Progenitor cell of endocrine pancreas (in vitro differentiated cells): ENCODE results near the gene RAP2A. TPM values are rescaled to one million over a fixed set of nuclear protein-coding genes. Genes with fewer than 3 reads are reported as not detected.

Source experiments
- DNase-seq: peaks from one replicate; pipeline ENCODE4 v3.0.0; 2021; ENCODE audit warnings: low spot score; ENCODE audit not compliant: unreplicated experiment
- H3K27ac Mint-ChIP-seq: 2 replicates; pipeline ENCODE4 v1.8.0; 2021; ENCODE audit warnings: mild to moderate bottlenecking, moderate library complexity, mixed read lengths
- H3K27me3 Mint-ChIP-seq: 2 replicates; pipeline ENCODE4 v1.8.0; 2021; ENCODE audit warnings: mixed read lengths
- H3K36me3 Mint-ChIP-seq: 2 replicates; pipeline ENCODE4 v1.8.0; 2022; ENCODE audit warnings: mixed read lengths; ENCODE audit not compliant: insufficient read depth
- H3K4me1 Mint-ChIP-seq: 2 replicates; pipeline ENCODE4 v1.8.0; 2021; ENCODE audit warnings: low read depth, mixed read lengths
- H3K4me3 Mint-ChIP-seq: 2 replicates; pipeline ENCODE4 v1.8.0; 2021; ENCODE audit warnings: low read depth, mild to moderate bottlenecking, moderate library complexity, mixed read lengths
- H3K9me3 Mint-ChIP-seq: 2 replicates; pipeline ENCODE4 v1.8.0; 2021; ENCODE audit warnings: low read depth, mixed read lengths
- total RNA-seq: library from RNA; stranded (reverse); gene quantifications from 2 replicates; pipeline ENCODE4 v1.2.1, GENCODE V29; 2021
- TF ChIP-seq, protein P1 (sequence below): fragments of 200-600 bp; sonication (generic); IDR thresholded peaks from one replicate; pipeline ENCODE4 v1.5.0; 2021; ENCODE audit warnings: antibody characterized with exemption, mild to moderate bottlenecking; ENCODE audit not compliant: unreplicated experiment

RAP2A gene
- total RNA-seq, 1 donor from 2014 or later: 35.1 TPM

- peaks cover 7% of the 10 kb centered on the region for H3K4me1 Mint-ChIP-seq
- TF ChIP-seq, protein P1, sequence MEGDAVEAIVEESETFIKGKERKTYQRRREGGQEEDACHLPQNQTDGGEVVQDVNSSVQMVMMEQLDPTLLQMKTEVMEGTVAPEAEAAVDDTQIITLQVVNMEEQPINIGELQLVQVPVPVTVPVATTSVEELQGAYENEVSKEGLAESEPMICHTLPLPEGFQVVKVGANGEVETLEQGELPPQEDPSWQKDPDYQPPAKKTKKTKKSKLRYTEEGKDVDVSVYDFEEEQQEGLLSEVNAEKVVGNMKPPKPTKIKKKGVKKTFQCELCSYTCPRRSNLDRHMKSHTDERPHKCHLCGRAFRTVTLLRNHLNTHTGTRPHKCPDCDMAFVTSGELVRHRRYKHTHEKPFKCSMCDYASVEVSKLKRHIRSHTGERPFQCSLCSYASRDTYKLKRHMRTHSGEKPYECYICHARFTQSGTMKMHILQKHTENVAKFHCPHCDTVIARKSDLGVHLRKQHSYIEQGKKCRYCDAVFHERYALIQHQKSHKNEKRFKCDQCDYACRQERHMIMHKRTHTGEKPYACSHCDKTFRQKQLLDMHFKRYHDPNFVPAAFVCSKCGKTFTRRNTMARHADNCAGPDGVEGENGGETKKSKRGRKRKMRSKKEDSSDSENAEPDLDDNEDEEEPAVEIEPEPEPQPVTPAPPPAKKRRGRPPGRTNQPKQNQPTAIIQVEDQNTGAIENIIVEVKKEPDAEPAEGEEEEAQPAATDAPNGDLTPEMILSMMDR: no peak
- peaks cover 5% of the 10 kb centered on the region for H3K36me3 Mint-ChIP-seq
- no peak overlapping the region for H3K4me3 Mint-ChIP-seq
- H3K27ac Mint-ChIP-seq: no peak overlapping the region
- DNase-seq: no peak
- no peaks in the 10 kb centered on the region for H3K9me3 Mint-ChIP-seq
- H3K27me3 Mint-ChIP-seq: no peaks in the 10 kb centered on the region
These were observed 26.9 kb downstream of the RAP2A start for GRCh38 chr13:97460853-97461252.

DNA sequence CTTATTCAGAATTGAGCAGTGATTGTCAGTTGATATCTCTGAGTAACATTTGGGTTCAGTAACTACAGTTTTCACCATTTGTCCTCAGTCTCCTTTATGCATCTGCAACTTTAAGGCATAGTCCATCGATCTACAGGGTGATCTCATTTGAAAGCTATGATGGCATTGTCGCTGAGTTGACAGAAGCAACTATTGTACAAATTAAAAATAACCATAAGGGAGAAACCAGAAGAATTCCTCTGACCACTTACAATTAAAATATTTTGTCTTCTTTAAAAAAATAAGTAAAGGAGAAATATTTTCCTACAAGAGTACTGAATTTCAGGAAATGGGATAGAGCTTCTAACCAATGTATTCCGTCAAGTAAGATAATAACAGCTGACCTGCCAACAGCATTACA is 30.6 kb downstream of the RAP2A start:
- no peak for DNase-seq
- H3K27me3 Mint-ChIP-seq: no peaks in the 10 kb centered on the region
- H3K9me3 Mint-ChIP-seq: no peaks in the 10 kb centered on the region
- H3K36me3 Mint-ChIP-seq: peaks cover 5% of the 10 kb centered on the region
- TF ChIP-seq, protein P1: no peak
- H3K27ac Mint-ChIP-seq: no peak overlapping the region
- H3K4me1 Mint-ChIP-seq: peaks cover 11% of the 10 kb centered on the region
- no peak overlapping the region for H3K4me3 Mint-ChIP-seq

GRCh38 chr13:97466722-97467121 is 32.8 kb downstream of the RAP2A start:
- Mint-ChIP-seq H3K4me1 (peaks cover 5% of the 10 kb centered on the region), H3K27me3 (no peaks in the 10 kb centered on the region), H3K9me3 (no peaks in the 10 kb centered on the region), H3K27ac (no peak overlapping the region), H3K4me3 (no peak overlapping the region), H3K36me3 (peaks cover 5% of the 10 kb centered on the region)
- TF ChIP-seq, protein P1: no peak
- no peak for DNase-seq

DNA sequence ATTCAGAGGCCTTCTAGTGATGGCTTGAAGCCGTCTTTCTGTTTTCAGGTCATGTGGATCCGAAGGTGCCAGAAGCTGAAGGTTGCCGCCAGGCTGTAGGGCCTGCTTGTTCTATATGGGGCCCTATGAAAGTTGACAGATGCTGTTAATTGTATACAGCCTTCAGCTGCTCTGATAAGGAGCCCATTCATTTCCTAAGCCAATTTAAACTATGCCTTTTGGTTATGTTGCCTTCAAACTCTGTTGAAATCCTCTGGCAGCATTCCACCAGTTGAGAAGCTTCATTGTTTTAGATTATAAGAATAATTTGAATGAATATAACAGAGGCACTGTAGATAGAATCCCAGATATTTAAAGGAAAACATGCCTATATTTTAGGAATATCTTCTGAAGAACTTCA is 34.4 kb downstream of the RAP2A start:
- TF ChIP-seq, protein P1: no peak
- H3K4me1 Mint-ChIP-seq: peaks cover 5% of the 10 kb centered on the region

GRCh38 chr13:97471711-97472110 is 37.7 kb downstream of the RAP2A start:
- no peak for DNase-seq
- TF ChIP-seq, protein P1: no peak
- Mint-ChIP-seq H3K27ac (no peak overlapping the region), H3K4me3 (no peak overlapping the region), H3K9me3 (no peaks in the 10 kb centered on the region), H3K4me1 (peaks cover 5% of the 10 kb centered on the region), H3K36me3 (peaks cover 2% of the 10 kb centered on the region), H3K27me3 (no peaks in the 10 kb centered on the region)

More for the DNA sequence above, 34.4 kb downstream of the RAP2A start:
- Mint-ChIP-seq H3K9me3 (no peaks in the 10 kb centered on the region), H3K36me3 (peaks cover 5% of the 10 kb centered on the region), H3K27ac (no peak overlapping the region), H3K4me3 (no peak overlapping the region), H3K27me3 (no peaks in the 10 kb centered on the region)
- no peak for DNase-seq
